B cell (primary cell): Measurements from ENCODE around the gene NEUROD2. TPM values are rescaled to one million over a fixed set of nuclear protein-coding genes. Genes with fewer than 3 reads are reported as not detected.

Experiments
- ATAC-seq: fragments of 200-7000 bp; cut with Tn5 transposase; one replicate; pipeline ENCODE4 v1.10.0; 2021; ENCODE audit warnings: low read depth, mild to moderate bottlenecking, moderate number of reproducible peaks, moderate library complexity
- CTCF ChIA-PET: fragments of 350-600 bp; sonication (Branson Sonifier 250); formaldehyde crosslinking; loops from one replicate; lab custom pipeline; 2021; ENCODE audit warnings: antibody characterized with exemption, inconsistent platforms; lab: Charles Lee
- POLR2A ChIA-PET: fragments of 350-600 bp; sonication (Branson Sonifier 250); formaldehyde crosslinking; loops from one replicate; lab custom pipeline; 2021; ENCODE audit warnings: antibody characterized with exemption; lab: Charles Lee
- DNase-seq: peaks from one replicate; pipeline ENCODE4 v3.0.0; 2013
- H2AFZ ChIP-seq: 2 replicates; pipeline ENCODE4 v1.6.1; 2012; ENCODE audit warnings: mild to moderate bottlenecking, low read depth, low read length; ENCODE audit not compliant: insufficient read depth, poor library complexity, severe bottlenecking
- H3K27ac ChIP-seq, 2 donors: 1 replicate in 1 of 2; 2 replicates in 1 of 2; pipeline ENCODE4 v1.5.1; 2012 to 2013; ENCODE audit warnings: low read length in 2 of 2, mild to moderate bottlenecking in 2 of 2, moderate library complexity in 1 of 2
- H3K27me3 ChIP-seq, 4 experiments: fragments of 200-600 bp in 1 of 4; sonication (generic) in 1 of 4; replicated peaks in 1 of 4; 1 replicate in 2 of 4; 2 replicates in 2 of 4; pipeline versions ENCODE4 v1.6.1 to v1.7.0; 2013 to 2016; ENCODE audit warnings: low read length in 3 of 4, mild to moderate bottlenecking in 2 of 4, mixed read lengths in 1 of 4, moderate library complexity in 1 of 4; ENCODE audit not compliant: insufficient read depth in 4 of 4, control insufficient read depth in 3 of 4; ENCODE audit errors: control extremely low read depth in 1 of 4
- H3K36me3 ChIP-seq, 2 experiments: replicated peaks in 1 of 2; 1 replicate in 1 of 2; 2 replicates in 1 of 2; pipeline versions ENCODE4 v1.6.1 to v1.7.1; 2013; ENCODE audit warnings: low read length in 1 of 2; ENCODE audit not compliant: insufficient read depth in 2 of 2, control insufficient read depth in 1 of 2; ENCODE audit errors: control extremely low read depth in 1 of 2, extremely low read depth in 1 of 2
- H3K4me1 ChIP-seq, 2 donors: fragments of 200-600 bp in 1 of 2; sonication (generic) in 1 of 2; 1 replicate in 1 of 2; 2 replicates in 1 of 2; pipeline versions ENCODE4 v1.5.1 to v1.6.1; 2013 to 2017; ENCODE audit warnings: low read length in 2 of 2; ENCODE audit not compliant: control insufficient read depth in 2 of 2, insufficient read depth in 2 of 2
- H3K4me2 ChIP-seq: replicated peaks from 2 replicates; pipeline ENCODE3; 2012; ENCODE audit warnings: mild to moderate bottlenecking, low read depth, low read length; ENCODE audit not compliant: poor library complexity, severe bottlenecking
- H3K4me3 ChIP-seq, 5 experiments: fragments of 200-600 bp in 1 of 5; sonication (generic) in 1 of 5; 1 replicate in 3 of 5; 2 replicates in 2 of 5; pipeline versions ENCODE4 v1.5.1 to v1.7.0; 2011 to 2016; ENCODE audit warnings: low read length in 4 of 5, mild to moderate bottlenecking in 4 of 5, low read depth in 2 of 5, control low read depth in 1 of 5, moderate library complexity in 1 of 5; ENCODE audit not compliant: insufficient read depth in 1 of 5; ENCODE audit errors: control extremely low read depth in 1 of 5, extremely low read depth in 1 of 5
- H3K79me2 ChIP-seq: fragments of 200-600 bp; sonication (generic); one replicate; pipeline ENCODE4 v1.6.0; 2016; ENCODE audit warnings: low read length; ENCODE audit not compliant: control insufficient read depth, insufficient read depth
- H3K9ac ChIP-seq: fragments of 200-600 bp; sonication (generic); 2 replicates; pipeline ENCODE4 v1.6.1; 2017; ENCODE audit warnings: mild to moderate bottlenecking, low read length, moderate library complexity
- H3K9me3 ChIP-seq, 3 donors: one replicate each; pipeline versions ENCODE4 v1.6.1 to v1.7.1; 2013; ENCODE audit warnings: low read length in 2 of 3; ENCODE audit not compliant: control insufficient read depth in 2 of 3, insufficient read depth in 1 of 3; ENCODE audit errors: control extremely low read depth in 1 of 3
- H4K20me1 ChIP-seq: 2 replicates; pipeline ENCODE4 v1.6.0; 2012; ENCODE audit warnings: mild to moderate bottlenecking, low read length; ENCODE audit not compliant: insufficient read depth, control insufficient read depth, poor library complexity, severe bottlenecking
- H3K27ac Mint-ChIP-seq: one replicate; pipeline ENCODE4 v1.8.0; 2021; ENCODE audit warnings: mixed read lengths
- H3K27me3 Mint-ChIP-seq: one replicate; pipeline ENCODE4 v1.8.0; 2021; ENCODE audit warnings: mixed read lengths
- H3K4me1 Mint-ChIP-seq: one replicate; pipeline ENCODE4 v1.8.0; 2021; ENCODE audit warnings: mixed read lengths
- H3K4me3 Mint-ChIP-seq: one replicate; pipeline ENCODE4 v1.8.0; 2021; ENCODE audit warnings: mixed read lengths
- H3K9me3 Mint-ChIP-seq: one replicate; pipeline ENCODE4 v1.8.0; 2022; ENCODE audit warnings: mixed read lengths; ENCODE audit not compliant: insufficient read depth
- EZH2 ChIP-seq: IDR thresholded peaks from 2 replicates; pipeline ENCODE4 v1.6.1; 2012; ENCODE audit warnings: borderline replicate concordance, low read depth, mild to moderate bottlenecking, moderate library complexity, low read length; ENCODE audit not compliant: insufficient read depth, poor library complexity, severe bottlenecking
- WGBS: methylation state at CpG from one replicate; pipeline ENCODE4 v1.1.5; 2013; ENCODE audit warnings: missing lambda C conversion rate; ENCODE audit not compliant: insufficient coverage; 5-methylcytosine and 5-hydroxymethylcytosine counted together
- intact Hi-C: fragments of 100-400 bp; cut with micrococcal nuclease; formaldehyde crosslinking; loops from one replicate; pipeline ENCODE4 v1.10.0; 2022
- polyA plus RNA-seq: library from polyadenylated mRNA; depleted of rRNA; stranded (reverse); fragments of >200 nt; gene quantifications from 2 replicates; pipeline ENCODE4 v1.2.3, GENCODE V29; 2012
- total RNA-seq, 2 donors: library from RNA; stranded (reverse); fragments of 120-200 nt in 1 of 2; gene quantifications; 1 replicate in 1 of 2; 2 replicates in 1 of 2; pipeline versions ENCODE4 v1.2.3 to v1.2.4, GENCODE V29; 2013 to 2022
- TF ChIP-seq, protein P1 (sequence below): fragments of 200-600 bp; IDR thresholded peaks from one replicate; pipeline ENCODE4 v1.8.0; 2022; ENCODE audit warnings: antibody characterized with exemption, mild to moderate bottlenecking

Gene NEUROD2
- total and polyA plus RNA-seq, 2 donors (not counting 1 experiment from before 2014, with no cell fraction given), result 0.04 TPM; not detected in 1

DNA sequence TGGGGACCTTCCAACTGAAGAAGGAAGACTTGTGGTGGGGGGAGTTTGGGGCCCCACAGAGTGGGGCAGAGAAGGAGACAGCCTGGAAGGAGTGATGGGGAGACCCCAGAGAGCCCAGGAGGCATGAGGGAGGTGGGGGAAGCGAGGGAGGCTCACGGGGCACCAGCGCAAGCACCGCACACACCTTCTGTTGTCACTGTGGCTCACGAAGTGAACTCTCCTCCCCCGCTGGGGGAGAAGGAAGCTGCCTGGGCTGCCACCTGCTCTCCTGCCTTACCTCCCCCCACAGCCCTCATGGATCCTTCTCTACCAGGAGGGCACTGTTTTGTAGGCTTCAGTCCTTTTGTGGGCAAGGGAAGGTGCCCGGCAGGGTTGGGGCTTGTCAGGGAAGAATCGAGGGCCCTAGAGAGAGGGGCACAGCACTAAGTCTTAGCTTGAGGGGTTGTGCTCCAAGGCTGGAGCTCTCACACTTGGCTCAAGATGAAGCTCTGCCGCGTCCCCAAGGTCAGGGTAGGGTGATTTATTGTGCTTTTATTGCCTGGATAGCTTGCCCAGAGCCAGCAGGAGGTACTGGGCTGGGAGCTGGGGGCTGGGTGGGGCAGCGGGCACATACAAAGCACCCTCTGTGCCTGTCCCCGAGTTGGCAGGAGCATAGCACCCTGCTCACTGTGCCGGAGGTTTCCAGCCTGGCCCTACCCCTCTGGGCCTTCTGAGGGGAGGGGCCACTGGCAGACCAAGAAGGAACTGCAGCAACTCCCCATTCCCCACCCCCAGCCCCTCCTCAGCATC is 24.6 kb upstream of the NEUROD2 start:
- POLR2A ChIA-PET, result no interaction called here
- Histone ChIP-seq H2AFZ (no peak overlapping the region), H3K36me3 (no peaks in the 10 kb centered on the region), H3K4me1 (peaks cover 13 to 22% of the 10 kb centered on the region in 2 donors), H3K27ac (no peak overlapping the region), H3K79me2 (peaks cover 33% of the 10 kb centered on the region), H3K27me3 (peaks cover 0 to 36% (median 5%) of the 10 kb centered on the region in 4 experiments), H4K20me1 (no peaks in the 10 kb centered on the region), H3K9me3 (no peaks in the 10 kb centered on the region), H3K4me3 (no peak overlapping the region), H3K9ac (no peak overlapping the region), H3K4me2 (no peak overlapping the region)
- peaks cover 22% of the 10 kb centered on the region for H3K27me3 Mint-ChIP-seq
- no peaks in the 10 kb centered on the region for H3K9me3 Mint-ChIP-seq
- 63% methylated on average over 13 of the region's 13 CpGs for WGBS
- TF ChIP-seq, protein P1, sequence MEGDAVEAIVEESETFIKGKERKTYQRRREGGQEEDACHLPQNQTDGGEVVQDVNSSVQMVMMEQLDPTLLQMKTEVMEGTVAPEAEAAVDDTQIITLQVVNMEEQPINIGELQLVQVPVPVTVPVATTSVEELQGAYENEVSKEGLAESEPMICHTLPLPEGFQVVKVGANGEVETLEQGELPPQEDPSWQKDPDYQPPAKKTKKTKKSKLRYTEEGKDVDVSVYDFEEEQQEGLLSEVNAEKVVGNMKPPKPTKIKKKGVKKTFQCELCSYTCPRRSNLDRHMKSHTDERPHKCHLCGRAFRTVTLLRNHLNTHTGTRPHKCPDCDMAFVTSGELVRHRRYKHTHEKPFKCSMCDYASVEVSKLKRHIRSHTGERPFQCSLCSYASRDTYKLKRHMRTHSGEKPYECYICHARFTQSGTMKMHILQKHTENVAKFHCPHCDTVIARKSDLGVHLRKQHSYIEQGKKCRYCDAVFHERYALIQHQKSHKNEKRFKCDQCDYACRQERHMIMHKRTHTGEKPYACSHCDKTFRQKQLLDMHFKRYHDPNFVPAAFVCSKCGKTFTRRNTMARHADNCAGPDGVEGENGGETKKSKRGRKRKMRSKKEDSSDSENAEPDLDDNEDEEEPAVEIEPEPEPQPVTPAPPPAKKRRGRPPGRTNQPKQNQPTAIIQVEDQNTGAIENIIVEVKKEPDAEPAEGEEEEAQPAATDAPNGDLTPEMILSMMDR, result no peak
- TF ChIP-seq EZH2, result no peak
- DNase-seq (no peak), ATAC-seq (no peak)
- H3K4me3 Mint-ChIP-seq, result no peak overlapping the region
- no peak overlapping the region for H3K27ac Mint-ChIP-seq
- CTCF ChIA-PET, result interaction anchor here (0.7 to 6.6 kb wide), 6 partner anchors 10 to 68 kb away, joined by 3 to 143 read pairs (median 5); no protein-coding TSS in a partner anchor
- peaks cover 26% of the 10 kb centered on the region for H3K4me1 Mint-ChIP-seq
- intact Hi-C loops, result no loop called here

DNA sequence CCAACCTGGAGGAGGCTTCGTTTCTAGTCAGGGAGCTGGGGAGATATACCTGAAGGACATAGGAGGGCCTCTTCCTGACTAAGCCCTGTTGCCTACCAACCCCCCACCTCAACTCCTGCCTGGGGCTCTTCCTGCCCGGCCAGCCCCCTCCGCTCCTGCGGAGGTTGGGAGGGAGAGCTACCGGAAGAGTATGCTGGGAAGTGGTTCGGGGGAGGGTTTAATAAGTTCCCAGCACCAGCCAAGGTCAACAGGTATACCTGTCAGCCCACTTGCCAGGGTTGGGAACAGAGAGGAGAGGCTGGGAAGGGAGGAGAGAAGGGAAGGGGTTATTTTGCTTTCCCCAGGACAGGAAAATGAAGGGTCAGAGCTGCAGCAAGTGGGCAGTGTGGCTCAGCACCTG is 23.7 kb upstream of the NEUROD2 start:
- H3K4me2 ChIP-seq, result no peak overlapping the region
- Mint-ChIP-seq H3K27ac (no peak overlapping the region), H3K9me3 (no peaks in the 10 kb centered on the region), H3K4me3 (no peak overlapping the region), H3K4me1 (peaks cover 24% of the 10 kb centered on the region), H3K27me3 (peaks cover 24% of the 10 kb centered on the region)
- H2AFZ ChIP-seq, result no peak overlapping the region
- DNase-seq (no peak), ATAC-seq (no peak)
- TF ChIP-seq EZH2, result no peak
- TF ChIP-seq, protein P1, result no peak
- H4K20me1 ChIP-seq, result no peaks in the 10 kb centered on the region
- H3K27me3 ChIP-seq, result peaks cover 0 to 43% (median 10%) of the 10 kb centered on the region in 4 experiments
- intact Hi-C loops, result no loop called here
- peaks cover 24% of the 10 kb centered on the region for H3K79me2 ChIP-seq
- no peaks in the 10 kb centered on the region for H3K9me3 ChIP-seq
- H3K27ac ChIP-seq, result no peak overlapping the region
- no peak overlapping the region for H3K9ac ChIP-seq
- no peaks in the 10 kb centered on the region for H3K36me3 ChIP-seq
- POLR2A ChIA-PET, result no interaction called here
- WGBS, result 35% methylated on average over 2 of the region's 6 CpGs
- H3K4me3 ChIP-seq, result no peak overlapping the region
- CTCF ChIA-PET, result interaction anchor here (0.6 to 6.6 kb wide), 2 partner anchors 9 to 37 kb away, joined by 3 to 143 read pairs; no protein-coding TSS in a partner anchor
- H3K4me1 ChIP-seq, result peaks cover 19 to 25% of the 10 kb centered on the region in 2 donors
